ENCODE results near the gene PRDM1. TPM values are rescaled to one million over a fixed set of nuclear protein-coding genes. Genes with fewer than 3 reads are reported as not detected.

PRDM1 gene
- total RNA-seq, 2 experiments from 2014 or later: 24.6 to 24.7 TPM

- POLR2A ChIA-PET: no interaction called here
- DNase-seq: no peak
- no peak overlapping the region for H3K27ac Mint-ChIP-seq
- H3K4me3 Mint-ChIP-seq: no peak overlapping the region
- CTCF ChIA-PET: no interaction called here
- intact Hi-C loops (cut with micrococcal nuclease): no loop called here
- no peaks in the 10 kb centered on the region for H3K27me3 Mint-ChIP-seq
- ATAC-seq: no peak
- H3K9me3 Mint-ChIP-seq: no peaks in the 10 kb centered on the region
- TF ChIP-seq CTCF (IDR thresholded peaks at IDR 0.05): no peak
- H3K36me3 Mint-ChIP-seq (ENCODE audit: low read depth): no peaks in the 10 kb centered on the region
- peaks cover 10% of the 10 kb centered on the region for H3K4me1 Mint-ChIP-seq (ENCODE audit: low read depth)
Measured at GRCh38 chr6:106134087-106134770, 48.1 kb downstream of the PRDM1 start.

GRCh38 chr6:106134906-106135634 lies 48.9 kb downstream of the PRDM1 start:
- H3K9me3 Mint-ChIP-seq: no peaks in the 10 kb centered on the region
- peak; percentile 61 for ATAC-seq
- H3K27ac Mint-ChIP-seq: no peak overlapping the region
- H3K4me3 Mint-ChIP-seq: no peak overlapping the region
- ChIA-PET CTCF (no interaction called here), POLR2A (interaction anchor here (1.0 kb wide), 1 partner anchor 20 kb away, joined by 3 read pairs; no protein-coding TSS in a partner anchor)
- DNase-seq: peak; percentile 44
- H3K4me1 Mint-ChIP-seq (ENCODE audit: low read depth): peaks cover 10% of the 10 kb centered on the region
- H3K36me3 Mint-ChIP-seq (ENCODE audit: low read depth): no peaks in the 10 kb centered on the region
- no peaks in the 10 kb centered on the region for H3K27me3 Mint-ChIP-seq
- TF ChIP-seq CTCF (IDR thresholded peaks at IDR 0.05): no peak
- intact Hi-C loops (cut with micrococcal nuclease): no loop called here

- no peaks in the 10 kb centered on the region for H3K27me3 Mint-ChIP-seq
- no peak for TF ChIP-seq CTCF (IDR thresholded peaks at IDR 0.05)
- intact Hi-C loops (cut with micrococcal nuclease): no loop called here
- ChIA-PET POLR2A (interaction anchor here (0.7 to 1.2 kb wide), 3 partner anchors 18 to 21 kb away, joined by 3 read pairs; no protein-coding TSS in a partner anchor), CTCF (no interaction called here)
- H3K27ac Mint-ChIP-seq: no peak overlapping the region
- ATAC-seq: no peak
- DNase-seq: no peak
- H3K9me3 Mint-ChIP-seq: no peaks in the 10 kb centered on the region
- peaks cover 17% of the 10 kb centered on the region for H3K4me1 Mint-ChIP-seq (ENCODE audit: low read depth)
- no peak overlapping the region for H3K4me3 Mint-ChIP-seq
- no peaks in the 10 kb centered on the region for H3K36me3 Mint-ChIP-seq (ENCODE audit: low read depth)
Measured at GRCh38 chr6:106135911-106136571, 49.9 kb downstream of the PRDM1 start.

- Mint-ChIP-seq H3K4me1 (ENCODE audit: low read depth) (peaks cover 25% of the 10 kb centered on the region), H3K27me3 (no peaks in the 10 kb centered on the region), H3K36me3 (ENCODE audit: low read depth) (no peaks in the 10 kb centered on the region), H3K4me3 (no peak overlapping the region), H3K9me3 (no peaks in the 10 kb centered on the region), H3K27ac (no peak overlapping the region)
- DNase-seq (no peak), ATAC-seq (no peak)
- TF ChIP-seq CTCF (IDR thresholded peaks at IDR 0.05): no peak
- ChIA-PET POLR2A (interaction anchor here (1.2 kb wide), 1 partner anchor 18 kb away, joined by 3 read pairs; no protein-coding TSS in a partner anchor), CTCF (interaction anchor here (0.7 kb wide), 1 partner anchor 87 kb away, joined by 3 read pairs; no protein-coding TSS in a partner anchor)
- intact Hi-C loops (cut with micrococcal nuclease): no loop called here
Measured at GRCh38 chr6:106136845-106137244, 50.7 kb downstream of the PRDM1 start.
